DMS153 treated with DMSO at 0.1 percent for 48 hours (cell line): ENCODE results near the gene BRD7.
"Not testable (repeated sequence)": the region's sequence is repeated elsewhere in the genome, so short reads cannot be mapped to it uniquely, and the experiment has no call there.

Experiments used
- DNase-seq: peaks from one replicate; lab custom pipeline; 2025; ENCODE audit not compliant: unreplicated experiment; lab: John Stamatoyannopoulos, UW

BRD7 gene

DNA sequence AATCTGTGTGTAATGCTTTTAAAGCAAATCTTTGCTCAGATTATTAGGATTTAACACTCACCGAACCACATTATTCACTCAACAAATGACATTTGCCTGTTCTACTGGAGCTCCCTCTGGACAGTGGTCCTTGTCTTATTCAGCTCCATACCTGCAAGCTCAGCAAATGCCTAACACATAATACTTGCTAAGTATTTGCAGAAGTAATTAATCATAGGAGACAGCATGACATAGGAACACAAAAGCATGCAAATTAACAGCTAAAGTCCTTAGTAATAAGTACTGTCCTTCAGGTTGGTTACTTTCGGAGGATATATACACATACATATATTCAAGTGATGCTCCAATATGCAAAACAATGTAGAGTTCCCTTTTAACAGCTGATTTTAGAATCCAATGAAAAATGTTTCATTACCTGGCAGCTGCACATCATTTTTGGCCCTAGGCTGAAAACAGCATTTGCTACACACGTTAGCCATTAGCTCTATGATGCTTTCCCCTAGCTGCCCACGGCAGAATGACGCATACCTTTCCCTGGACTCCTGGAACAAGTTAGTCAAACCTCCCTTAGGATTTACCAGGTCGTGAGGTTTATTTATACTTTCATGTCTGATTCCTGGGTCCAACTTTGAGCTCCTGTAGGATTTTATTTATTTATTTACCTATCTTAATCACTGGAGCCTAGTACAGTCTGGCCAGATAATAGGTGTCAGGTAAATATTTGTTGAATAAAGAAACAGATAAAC, 8.6 kb downstream of the BRD7 start:
- no peak for DNase-seq

DNA sequence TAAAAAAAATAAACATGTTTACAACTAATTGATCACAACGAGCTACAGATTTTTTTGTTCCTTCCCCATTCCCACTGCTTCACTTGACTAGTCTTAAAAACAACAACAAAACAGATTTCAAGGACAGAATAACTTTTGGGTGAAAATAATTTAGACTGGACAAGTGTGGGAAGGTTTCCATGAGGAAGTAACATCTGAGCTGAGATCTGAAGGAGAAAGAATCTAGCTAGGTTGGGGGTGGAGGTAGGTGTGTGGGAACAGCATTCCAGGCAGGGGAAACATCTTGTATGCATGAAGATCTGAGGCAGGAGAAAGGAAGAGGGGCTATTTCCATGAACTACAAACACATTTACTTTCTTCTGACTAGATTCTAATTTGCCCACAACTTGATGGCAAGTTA, 9.2 kb downstream of the BRD7 start:
- DNase-seq = no peak

DNA sequence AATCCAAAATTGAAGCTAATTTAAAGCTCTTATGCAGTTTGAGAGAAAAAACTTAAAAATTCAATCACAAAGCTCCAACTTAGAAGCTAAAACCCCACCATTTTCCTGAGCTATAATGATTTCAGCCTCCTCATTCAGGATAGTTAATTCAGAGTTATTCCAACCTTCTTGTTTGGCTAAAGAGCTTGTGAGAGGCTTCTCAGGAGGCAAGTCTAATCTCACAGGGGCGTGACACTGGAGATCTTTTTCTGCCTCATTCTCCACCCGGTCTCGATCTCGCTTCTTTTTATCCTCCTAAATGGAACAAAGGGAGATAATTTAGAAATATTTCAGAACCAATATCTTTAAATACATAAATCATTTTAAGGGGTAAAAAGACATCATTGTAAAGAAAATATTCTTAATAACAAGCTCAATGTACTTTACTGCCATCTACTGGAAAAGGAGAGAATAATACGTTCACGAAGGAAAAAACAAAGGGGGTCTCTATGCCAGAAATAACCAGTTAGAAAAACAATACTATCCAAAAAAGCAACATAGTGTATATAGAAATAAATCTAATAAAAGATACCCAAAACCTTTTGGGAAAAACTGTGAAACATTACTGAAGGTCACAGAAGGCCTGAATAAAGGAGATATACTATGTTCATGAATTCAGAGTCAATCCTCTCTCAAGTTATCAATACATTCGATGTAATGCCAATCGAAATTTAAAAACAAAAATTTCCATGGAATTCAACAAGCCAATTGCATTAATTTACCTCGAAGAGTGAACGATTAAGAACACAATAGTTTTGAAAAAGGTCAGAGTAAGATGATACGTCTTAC, 13.9 kb downstream of the BRD7 start:
- no peak for DNase-seq

DNA sequence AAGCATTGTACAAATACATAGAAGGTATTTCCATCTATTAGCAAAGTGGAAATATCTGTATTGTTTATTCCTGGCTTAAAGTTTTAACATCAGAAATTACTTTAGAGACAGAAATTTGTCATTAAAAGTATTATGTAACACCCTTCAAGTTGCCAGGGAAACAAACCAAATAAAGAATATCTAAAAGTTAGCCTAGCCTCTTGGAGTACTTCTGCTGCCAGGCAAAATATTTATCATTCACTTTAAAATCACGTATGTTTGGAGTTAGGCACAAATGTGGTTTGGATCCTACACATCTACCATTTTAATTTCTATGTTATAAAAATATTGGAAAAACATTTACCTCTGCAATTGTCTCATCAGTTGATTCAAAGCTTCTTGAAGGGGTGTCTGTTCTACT, 14.7 kb downstream of the BRD7 start:
- no peak for DNase-seq

DNA sequence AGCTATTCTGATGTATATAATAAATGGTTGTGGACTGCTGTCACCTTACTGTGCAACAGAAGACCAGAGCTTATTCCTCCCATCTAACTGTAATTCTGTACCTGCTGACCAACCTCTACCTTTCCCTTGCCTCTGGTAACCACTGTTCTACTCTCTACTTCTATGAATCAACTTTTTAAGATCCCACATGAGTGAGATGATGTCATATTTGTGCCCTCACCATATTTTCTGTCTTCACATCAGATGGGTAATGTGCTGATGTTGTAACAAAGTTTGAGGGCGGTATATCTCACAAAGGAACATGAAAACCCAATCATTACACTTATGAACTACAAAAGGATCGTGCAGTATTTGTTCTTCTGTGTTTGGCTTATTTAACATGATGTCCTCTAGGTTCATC, 16.8 kb downstream of the BRD7 start:
- no peak for DNase-seq

DNA sequence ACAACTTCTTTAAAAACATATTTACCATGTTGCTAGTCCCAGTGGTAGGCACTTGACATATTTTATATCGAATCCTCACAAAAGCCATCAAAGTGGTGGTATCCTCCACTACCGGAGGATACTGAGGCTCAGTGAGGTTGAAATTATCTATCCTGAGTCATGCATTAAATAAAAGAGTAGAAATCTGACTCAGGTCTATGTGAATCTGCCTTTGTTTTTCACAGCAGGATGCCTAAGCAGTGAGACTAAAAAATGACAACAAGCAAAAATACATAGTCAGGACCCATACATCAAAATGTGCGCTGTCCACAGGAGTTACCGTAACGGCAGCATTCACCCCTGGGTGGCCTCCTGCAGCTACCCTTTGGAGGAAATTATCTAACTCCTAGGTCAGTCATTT, 17.7 kb downstream of the BRD7 start:
- DNase-seq = no peak

DNA sequence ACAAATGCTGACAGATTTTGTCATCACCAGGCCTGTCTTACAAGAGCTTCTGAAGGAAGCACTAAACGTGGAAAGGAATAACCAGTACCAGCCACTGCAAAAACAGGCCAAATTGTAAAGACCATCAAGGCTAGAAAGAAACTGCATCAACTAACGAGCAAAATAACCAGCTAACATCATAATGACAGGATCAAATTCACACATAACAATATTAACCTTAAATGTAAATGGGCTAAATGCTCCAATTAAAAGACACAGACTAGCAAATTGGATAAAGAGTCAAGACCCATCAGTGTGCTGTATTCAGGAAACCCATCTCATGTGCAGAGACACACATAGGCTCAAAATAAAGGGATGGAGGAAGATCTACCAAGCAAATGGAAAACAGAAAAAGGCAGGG, 23.6 kb downstream of the BRD7 start:
- DNase-seq = not testable (repeated sequence)

DNA sequence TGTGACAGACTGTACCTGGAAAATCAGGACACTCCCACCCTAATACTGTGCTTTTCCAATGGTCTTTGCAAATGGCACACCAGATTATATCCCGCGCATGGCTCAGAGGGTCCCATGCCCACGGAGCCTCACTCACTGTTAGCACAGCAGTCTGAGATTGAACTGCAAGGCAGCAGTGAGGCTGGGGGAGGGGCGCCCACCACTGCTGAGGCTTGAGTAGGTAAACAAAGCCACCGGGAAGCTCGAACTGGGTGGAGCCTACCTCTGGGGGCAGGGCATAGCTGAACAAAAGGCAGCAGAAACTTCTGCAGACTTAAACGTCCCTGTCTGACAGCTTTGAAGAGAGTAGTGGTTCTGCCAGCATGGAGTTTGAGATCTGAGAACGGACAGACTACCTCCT, 25.2 kb downstream of the BRD7 start:
- DNase-seq = not testable (repeated sequence)

DNA sequence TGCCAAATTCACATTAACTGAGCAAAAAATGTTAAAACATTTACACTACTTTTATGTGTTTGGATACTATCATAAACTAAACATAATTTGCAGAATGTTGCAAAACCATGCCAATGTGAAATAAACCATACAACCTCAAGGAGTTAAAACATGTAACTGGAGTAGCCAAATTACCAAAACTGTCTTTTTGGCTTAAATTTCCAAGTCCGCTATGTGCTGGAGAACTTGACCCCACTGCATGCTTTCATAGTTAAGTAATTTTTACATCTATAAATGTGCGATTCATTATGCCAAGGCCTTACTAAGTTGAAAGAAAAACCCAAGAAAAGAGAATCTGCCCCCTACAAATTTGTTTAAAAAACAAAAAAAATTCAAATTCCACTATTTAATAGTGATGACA, 28.2 kb downstream of the BRD7 start:
- no peak for DNase-seq

DNA sequence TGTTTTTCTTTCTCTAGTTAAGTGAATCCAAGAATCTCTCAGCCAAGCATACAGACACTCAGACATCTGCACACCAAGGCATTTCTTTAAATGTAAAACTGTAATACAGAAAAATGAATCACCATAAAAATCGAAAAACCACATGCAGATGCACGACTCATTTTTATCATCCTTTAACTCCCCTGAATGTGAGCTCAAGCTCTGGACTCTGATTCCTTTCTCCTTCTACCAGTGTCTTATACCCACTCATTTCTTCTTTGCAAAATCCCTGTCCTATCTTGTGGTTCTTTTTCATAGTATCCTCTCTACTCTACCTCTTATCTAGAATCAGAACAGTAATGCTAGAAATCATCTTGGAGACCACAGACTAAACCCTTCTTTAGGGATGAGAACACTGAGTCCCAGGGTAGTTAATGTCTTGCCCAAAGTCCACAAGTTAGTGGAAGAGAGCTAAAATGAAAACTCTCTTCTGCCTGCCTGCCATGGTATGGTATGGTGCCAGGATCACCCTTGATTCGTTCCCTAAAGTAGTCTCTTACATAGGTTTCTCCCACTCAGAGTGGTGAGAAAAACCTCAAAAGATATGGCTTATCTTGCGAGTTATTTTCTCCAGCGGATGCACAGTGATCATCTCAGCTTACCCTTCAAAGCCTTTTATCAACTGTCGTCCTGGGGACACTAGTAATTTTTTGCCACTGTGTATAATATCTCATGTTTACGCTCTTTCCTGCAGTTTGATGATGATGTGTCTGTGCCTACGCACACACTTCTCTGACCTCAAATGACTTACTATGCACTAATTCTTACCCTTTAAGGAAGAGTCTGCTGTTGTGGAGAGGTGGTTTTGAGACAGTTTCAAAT, 30.2 kb downstream of the BRD7 start:
- no peak for DNase-seq

DNA sequence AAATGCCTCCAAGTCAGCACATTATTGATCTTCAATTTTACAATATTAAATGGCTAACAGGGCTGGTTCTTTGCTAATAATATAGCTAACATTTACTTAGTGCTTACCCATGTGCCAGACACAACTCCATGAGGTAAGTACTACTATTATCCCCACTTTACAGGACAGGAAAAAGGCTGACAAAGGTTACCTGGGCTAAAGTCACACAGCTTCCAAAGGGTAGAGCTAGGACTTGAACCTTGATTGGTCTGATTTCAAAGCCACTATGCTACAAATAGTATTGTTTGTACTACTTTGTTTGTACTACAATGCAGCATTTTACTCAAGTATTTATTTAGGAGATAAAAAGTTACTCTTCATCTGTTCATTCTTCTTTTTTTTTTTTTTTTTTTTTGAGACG, 31.9 kb downstream of the BRD7 start:
- DNase-seq = no peak

DNA sequence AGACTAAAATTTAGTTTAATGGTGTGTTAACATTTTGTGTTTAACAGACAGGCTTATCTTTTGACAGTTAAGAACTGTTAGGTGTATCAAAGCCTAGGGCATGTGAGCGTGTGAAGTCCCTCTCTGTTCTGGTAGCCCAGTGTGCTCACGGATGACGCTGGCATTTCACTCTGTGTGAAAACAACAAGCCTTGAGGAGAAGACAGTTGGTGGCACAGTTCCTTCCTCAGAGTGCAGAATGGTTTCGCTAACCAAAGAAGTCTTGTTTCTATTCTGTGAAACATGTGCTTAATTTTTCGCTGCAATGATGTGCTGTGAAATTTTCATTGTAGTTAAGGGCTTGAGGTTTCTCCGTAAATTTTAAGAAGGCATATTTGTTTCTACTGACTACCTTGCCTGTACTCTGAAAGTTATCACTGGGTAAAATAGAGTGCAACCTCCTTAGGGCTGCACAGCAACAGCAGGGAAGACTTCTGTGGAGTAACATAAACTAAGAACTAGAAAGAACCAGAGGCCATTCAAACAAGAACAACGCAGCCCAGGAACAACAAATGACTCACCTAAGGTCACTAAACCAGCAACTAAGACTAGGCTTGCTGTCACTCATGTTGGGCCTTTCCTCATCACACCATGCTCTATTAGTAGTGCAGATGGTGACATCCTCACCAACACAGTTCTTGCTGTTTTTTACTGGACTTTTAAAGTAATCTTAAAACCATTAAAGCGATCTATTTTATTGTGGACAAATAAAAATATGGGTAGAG, 33.4 kb downstream of the BRD7 start:
- no peak for DNase-seq

DNA sequence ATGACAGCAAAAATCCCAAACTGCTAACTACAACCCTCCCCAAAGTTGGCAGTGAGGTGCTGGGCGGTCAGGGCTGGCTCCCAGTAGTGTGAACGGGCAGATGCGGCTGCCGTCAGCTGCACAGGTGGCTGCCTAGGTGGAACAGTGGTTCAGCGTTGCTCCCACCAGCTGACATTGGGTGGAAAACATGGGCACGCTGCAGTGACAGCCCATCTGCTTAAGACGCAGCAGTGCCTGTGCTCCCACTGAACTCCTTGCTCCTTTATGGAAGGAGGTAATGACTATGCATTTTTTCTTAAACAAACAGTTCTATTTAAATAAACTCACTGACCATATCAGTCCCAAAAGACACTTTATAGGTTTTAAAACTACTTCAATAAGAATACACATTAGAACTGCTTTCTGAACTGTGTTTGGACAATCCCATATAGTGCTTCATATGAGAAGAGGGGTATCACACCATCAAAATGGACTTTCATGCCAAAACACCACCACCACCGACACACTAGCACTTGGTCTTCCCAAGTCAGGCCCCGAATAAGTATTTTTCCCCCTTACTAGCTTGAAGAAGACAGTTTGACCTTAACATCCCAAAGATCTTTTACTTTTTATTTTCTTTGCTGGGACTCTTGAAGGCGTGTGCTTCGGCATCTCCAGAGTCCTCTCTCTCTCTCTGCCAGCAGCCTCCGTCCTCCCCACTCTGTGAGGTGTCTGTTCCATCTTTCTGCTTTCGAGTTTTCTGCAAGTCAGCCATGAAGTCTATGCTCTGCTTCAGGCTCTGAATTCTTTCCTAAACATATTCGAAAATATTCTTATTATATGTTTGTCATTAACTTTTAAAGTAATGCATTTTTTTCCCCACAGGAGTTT, 34.4 kb downstream of the BRD7 start:
- DNase-seq = no peak

DNA sequence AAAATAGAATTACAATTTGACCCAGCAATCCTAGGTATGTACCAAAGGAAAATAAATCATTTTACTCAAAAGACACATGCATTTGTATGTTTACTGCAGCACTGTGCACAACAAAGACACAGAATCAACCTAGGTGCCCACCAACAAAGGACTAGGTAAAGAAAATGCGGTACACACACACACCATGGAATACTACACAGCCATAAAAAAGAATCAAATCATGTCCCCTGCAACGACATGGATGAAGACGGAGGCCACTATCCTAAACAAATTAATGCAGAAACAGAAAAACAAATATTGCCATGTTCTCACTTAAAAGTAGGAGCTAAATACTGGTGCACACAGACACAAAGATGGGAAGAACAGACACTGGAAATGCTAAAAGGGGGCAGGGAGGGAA, 36.2 kb downstream of the BRD7 start:
- DNase-seq = no peak

DNA sequence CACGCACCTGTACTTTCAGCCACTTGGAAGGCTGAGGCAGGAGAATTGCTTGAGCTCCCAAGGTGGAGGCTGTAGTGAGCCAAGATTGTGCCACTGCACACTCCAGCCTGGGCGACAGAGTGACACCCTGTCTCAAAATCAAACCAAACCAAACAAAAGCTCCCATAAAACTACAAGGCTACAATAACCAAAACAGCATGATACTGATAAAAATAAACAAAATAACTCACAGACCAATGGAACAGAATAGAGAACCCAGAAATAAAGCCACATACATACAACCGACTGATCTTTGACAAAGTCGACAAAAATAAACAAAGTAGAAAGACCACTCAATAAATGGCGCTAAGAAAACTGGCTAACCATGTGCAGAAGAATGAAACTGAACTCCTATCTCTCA, 37.2 kb downstream of the BRD7 start:
- DNase-seq = no peak

DNA sequence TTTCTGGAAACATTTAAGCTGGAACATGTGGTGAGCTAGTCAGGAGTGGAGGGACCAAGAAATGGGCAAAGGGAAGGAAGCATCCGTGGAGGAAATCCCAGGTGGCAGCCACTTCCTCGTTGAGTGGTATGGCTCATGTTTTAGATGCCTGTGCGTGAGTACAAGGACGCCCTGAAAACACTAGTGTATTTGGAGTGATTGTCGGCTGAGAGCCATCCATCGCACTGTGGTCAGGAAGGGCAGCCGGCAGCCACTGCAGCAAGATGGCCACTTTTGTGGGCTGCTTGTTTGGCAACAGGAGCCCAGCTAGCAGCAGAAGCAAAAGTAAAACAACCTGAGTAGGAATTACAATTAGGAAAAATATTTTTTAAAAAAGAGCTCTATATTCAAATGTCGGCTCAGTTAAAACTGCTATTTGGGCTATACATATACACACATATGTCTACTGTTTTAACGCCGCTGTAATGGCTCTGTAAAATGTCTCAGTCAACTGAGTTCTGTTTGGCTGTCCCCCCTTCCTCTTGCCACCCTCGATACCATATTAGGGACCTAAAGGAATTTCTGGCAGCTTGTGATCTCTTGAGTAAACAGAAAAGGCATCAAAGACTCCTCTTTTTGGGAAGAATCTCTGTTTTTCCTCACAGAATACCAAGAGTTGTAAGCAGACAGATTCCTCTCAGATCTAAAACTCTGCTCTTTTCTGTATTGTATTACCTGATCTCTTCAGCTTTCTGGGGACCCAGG, 39.2 kb downstream of the BRD7 start:
- no peak for DNase-seq

DNA sequence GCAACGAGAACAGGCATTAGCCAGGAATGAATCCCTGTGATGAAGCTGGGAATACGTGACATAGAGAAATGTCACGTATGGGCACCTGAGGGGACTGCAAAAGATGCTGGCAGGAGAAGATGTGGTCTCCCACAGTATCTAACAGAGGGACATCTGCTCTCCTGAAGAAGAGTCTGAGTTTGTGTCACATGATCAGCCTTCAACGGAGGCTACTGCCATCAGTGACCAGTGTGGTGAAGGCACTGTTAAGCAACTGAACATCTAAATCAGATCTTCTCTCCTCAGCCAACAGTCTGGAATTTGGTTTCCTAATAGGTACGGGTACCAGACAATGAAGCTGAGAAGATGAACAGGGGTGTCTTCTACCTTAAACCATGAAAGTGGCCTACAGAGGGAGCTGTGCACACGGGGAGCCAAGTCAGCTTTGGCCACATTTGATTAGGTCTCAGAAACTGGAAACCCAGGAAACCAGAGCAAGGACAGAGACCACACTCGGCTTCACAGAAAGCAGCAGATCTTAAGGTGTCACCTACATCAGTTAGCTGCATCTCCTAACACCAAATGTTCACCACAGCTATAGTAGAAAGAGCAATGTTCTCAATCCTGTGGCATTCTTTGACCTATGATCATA, 41.8 kb downstream of the BRD7 start:
- no peak for DNase-seq

DNA sequence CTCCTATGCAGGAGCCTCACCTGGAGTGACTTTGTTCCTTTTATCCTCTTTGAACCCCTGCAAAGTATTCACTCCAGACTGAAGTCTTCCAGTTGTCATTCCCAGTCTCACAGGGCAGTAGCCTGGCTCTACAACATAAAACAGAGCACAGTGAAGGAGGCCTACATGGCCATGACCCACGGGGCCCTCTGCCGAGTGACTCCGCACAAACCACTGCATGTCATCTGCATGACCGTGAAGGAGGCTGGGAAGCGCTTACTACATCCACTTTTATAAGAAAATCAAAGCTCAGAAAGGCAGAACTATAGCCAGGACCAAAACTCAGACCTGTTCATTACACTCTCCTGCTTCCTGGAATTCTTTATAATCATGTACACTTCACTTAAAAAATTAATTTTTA, 42.5 kb downstream of the BRD7 start:
- no peak for DNase-seq

DNA sequence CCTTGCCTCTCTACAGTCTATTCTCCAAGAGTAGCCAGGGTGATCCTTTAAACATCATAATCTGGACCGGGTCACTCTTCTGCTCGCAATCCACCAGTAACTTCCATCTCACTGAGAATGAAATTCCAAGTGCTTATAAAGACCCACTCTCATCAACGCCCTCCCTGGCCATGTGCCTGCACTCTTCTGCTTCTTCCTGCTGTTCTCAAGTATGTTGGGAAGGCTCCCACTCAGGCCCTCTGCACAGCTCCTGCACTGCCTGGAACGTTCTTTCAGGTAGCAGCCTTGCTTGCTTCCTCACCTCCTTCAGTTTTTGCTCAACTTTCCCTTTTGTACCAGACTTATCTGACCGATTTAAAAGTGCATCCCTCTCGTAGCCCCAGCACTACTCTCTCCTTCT, 44.4 kb downstream of the BRD7 start:
- DNase-seq = no peak
